Effector memory CD8-positive, alpha-beta T cell (primary cell): ENCODE data around the gene RAMAC.
"Not testable (repeated sequence)": the region's sequence is repeated elsewhere in the genome, so short reads cannot be mapped to it uniquely, and the experiment has no call there.

Source experiments
- ATAC-seq: fragments of 150-1000 bp; cut with Tn5 transposase; replicated peaks from 2 replicates; pipeline ENCODE4 v1.10.0; 2021; ENCODE audit warnings: mild to moderate bottlenecking, moderate library complexity
- DNase-seq, 3 experiments: peaks; one replicate each; pipeline ENCODE4 v3.0.0; 2021
- H3K27ac Mint-ChIP-seq, 2 donors: one replicate each; pipeline ENCODE4 v1.8.0; 2022; ENCODE audit warnings: mild to moderate bottlenecking in 2 of 2, mixed read lengths in 2 of 2, moderate library complexity in 2 of 2
- H3K27me3 Mint-ChIP-seq, 2 donors: one replicate each; pipeline ENCODE4 v1.8.0; 2022; ENCODE audit warnings: mixed read lengths in 2 of 2
- H3K36me3 Mint-ChIP-seq: one replicate; pipeline ENCODE4 v1.8.0; 2022; ENCODE audit warnings: mild to moderate bottlenecking, moderate library complexity, mixed read lengths; ENCODE audit not compliant: insufficient read depth
- H3K4me1 Mint-ChIP-seq, 2 donors: one replicate each; pipeline ENCODE4 v1.8.0; 2022; ENCODE audit warnings: low read depth in 2 of 2, mixed read lengths in 2 of 2
- H3K4me3 Mint-ChIP-seq, 2 donors: one replicate each; pipeline ENCODE4 v1.8.0; 2022; ENCODE audit warnings: mild to moderate bottlenecking in 2 of 2, mixed read lengths in 2 of 2, moderate library complexity in 2 of 2
- H3K9me3 Mint-ChIP-seq, 2 donors: one replicate each; pipeline ENCODE4 v1.8.0; 2022; ENCODE audit warnings: mixed read lengths in 2 of 2

Gene RAMAC

DNA sequence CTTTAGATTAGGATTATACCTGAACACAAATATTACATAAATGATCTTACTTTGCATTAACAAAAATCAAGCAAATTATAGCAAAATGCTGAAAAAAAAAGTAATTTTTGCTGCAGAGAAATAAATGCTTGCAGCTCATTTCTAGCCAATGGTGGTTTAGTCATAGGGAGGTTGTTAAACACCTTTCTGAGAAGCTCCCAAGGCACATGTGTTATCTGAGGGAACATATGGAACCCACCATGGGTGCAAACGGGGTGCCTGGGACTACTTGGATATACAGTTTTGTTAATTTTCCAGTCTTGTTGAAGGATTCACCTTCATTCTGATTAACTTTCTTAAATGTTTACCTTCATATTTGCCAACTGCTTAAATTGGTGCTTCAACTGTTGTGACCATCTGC, 8.9 kb upstream of the RAMAC start:
- no peaks in the 10 kb centered on the region for H3K36me3 Mint-ChIP-seq

DNA sequence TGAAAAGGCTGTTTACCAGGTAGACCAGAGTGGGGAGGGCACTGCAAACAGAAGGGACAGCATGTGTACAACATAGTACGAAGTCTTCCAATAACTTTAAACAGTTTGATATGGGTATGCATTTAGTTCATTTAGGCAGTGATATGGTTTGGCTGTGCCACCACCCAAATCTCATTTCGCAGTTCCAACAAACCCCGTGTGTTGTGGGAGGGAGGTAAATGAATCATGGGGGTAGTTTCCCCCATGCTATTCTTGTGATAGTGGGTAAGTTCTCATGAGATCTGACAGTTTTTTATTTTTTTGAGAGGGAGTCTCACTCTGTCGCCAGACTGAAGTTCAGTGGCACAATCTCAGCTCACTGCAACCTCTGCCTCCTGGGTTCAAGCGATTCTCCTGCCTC, 7.6 kb upstream of the RAMAC start:
- H3K4me1 Mint-ChIP-seq, result no peaks in the 10 kb centered on the region
- no peaks in the 10 kb centered on the region for H3K9me3 Mint-ChIP-seq
- ATAC-seq (no peak), DNase-seq (no peak)
- no peak overlapping the region for H3K27ac Mint-ChIP-seq
- H3K27me3 Mint-ChIP-seq, result no peaks in the 10 kb centered on the region
- no peaks in the 10 kb centered on the region for H3K36me3 Mint-ChIP-seq
- H3K4me3 Mint-ChIP-seq, result no peak overlapping the region

More for the DNA sequence above, 8.9 kb upstream of the RAMAC start:
- Mint-ChIP-seq H3K9me3 (no peaks in the 10 kb centered on the region), H3K27me3 (no peaks in the 10 kb centered on the region), H3K27ac (no peak overlapping the region), H3K4me3 (no peak overlapping the region), H3K4me1 (no peaks in the 10 kb centered on the region)
- ATAC-seq (no peak), DNase-seq (no peak)

DNA sequence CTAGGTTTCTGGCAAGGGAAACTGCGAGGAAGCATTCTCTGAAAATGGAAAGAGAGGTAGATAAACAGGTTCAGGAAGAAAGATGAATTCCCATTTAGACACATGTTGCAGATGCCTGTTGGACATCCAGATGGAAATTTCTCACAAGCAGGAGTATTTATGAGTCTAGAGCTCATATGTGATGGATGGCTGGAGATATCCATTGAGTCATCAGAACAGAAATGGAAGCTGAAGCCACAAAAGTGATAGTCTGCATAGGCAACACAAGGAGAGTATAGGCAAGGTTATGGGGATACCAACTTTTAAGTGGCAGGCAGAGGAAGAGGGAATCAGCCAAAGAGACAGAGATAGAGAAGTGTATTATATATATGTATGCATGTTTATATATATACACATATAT, 6.3 kb upstream of the RAMAC start:
- Mint-ChIP-seq H3K4me1 (peaks cover 0 to under 1% of the 10 kb centered on the region in 2 donors), H3K4me3 (no peak overlapping the region), H3K36me3 (no peaks in the 10 kb centered on the region), H3K9me3 (no peaks in the 10 kb centered on the region), H3K27ac (no peak overlapping the region), H3K27me3 (no peaks in the 10 kb centered on the region)
- ATAC-seq (no peak), DNase-seq (no peak)

DNA sequence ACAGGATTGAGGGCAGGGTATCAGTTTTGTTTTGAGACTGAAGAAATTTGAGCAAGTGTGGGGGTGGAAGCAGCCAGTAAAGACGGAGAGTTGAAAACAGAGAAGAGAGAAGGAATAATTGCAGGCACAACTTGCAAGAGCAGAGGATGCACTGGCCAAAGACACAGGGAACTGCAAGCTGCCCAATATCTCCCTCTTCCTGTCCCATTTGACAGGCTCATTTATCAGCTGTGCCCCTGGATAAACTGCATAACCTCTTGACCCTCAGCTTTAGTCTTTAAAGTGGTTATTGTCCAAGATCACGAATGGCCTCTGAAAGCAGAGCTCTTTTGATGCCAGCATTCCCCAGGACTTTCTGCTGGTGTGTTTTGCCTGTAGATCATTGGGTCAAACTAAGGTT, 5.0 kb upstream of the RAMAC start:
- Mint-ChIP-seq H3K27ac (no peak overlapping the region), H3K9me3 (no peaks in the 10 kb centered on the region), H3K27me3 (no peaks in the 10 kb centered on the region), H3K4me1 (peaks cover 11 to 13% of the 10 kb centered on the region in 2 donors), H3K4me3 (no peak overlapping the region), H3K36me3 (peaks cover 5% of the 10 kb centered on the region)
- DNase-seq (no peak), ATAC-seq (no peak)

DNA sequence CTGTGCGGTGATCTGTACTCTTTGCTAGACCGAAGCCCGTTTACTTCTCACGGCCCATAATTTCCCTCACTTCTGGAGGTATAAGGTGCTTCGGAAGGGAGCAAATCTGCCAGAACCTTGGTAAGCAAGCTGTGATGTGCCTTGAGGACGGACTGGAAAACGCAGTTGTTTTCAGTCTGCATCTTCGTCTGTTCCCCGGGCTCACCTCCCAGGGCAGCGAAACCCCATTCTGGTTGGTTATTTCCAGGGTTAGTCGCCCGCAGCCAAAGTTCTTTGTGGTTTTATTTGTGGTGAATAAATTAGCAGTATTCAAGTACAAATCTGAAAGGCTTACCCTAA, 401 bp downstream of the RAMAC start:
- Mint-ChIP-seq H3K27ac (peak overlapping the region; percentile 80 to 99), H3K27me3 (no peaks in the 10 kb centered on the region)
- peak; percentile 48 for ATAC-seq

DNA sequence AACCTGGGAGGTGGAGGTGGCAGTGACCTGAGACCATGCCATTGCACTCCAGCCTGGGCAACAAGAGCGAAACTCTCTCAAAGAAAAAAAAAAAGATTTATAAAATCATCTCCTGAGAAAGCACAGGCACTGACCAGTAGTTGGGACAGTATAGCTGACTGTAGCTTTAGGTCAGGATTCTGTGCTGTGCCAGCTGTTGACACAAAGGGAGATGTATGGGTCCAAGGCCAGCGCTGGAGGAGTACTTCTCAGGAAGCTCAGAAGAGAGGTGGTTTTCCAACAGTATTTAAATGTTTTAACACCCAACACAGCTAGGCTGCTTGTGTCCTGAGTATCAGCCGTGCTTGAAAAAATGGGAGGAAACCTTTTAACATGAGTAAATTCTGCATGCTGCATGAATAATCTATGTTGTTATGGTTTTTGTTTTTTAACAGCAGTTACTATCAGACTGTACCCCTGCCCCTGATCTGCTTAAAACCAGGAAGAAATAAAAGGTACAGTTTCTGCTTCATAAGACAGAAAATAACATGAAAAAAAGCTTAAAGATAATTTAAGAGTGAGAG, 6.5 kb downstream of the RAMAC start:
- no peak for DNase-seq

More for the DNA sequence above, 401 bp downstream of the RAMAC start:
- Mint-ChIP-seq H3K9me3 (no peaks in the 10 kb centered on the region), H3K4me1 (peaks cover 17 to 23% of the 10 kb centered on the region in 2 donors), H3K36me3 (peaks cover 49% of the 10 kb centered on the region), H3K4me3 (peak overlapping the region; percentile 98)
- DNase-seq, result peak in 1 of 3 experiments; percentile 17

DNA sequence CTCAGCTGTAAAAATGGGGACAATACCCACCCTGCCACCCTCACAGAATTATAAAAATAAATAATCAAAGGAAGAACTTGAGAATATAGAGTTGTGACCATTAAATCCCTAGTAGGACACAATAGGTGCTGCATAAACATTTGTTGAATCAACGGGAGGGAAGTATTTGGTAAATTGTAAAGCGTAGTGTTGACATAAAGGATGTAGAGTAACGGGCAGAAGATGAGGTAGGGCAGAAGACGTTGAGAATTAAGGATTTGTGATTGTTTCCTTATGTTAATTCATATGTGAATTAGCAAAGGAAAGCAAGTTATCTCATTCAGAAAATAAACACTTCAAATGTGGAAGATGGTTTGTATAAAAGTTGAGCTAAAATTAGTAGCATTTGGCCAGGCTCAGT, 7.1 kb downstream of the RAMAC start:
- no peaks in the 10 kb centered on the region for H3K27me3 Mint-ChIP-seq
- no peak for DNase-seq
- H3K36me3 Mint-ChIP-seq, result peaks cover 35% of the 10 kb centered on the region
- no peaks in the 10 kb centered on the region for H3K9me3 Mint-ChIP-seq
- no peak for ATAC-seq
- H3K4me1 Mint-ChIP-seq, result peaks cover 0 to 4% of the 10 kb centered on the region in 2 donors
- H3K27ac Mint-ChIP-seq, result no peak overlapping the region
- H3K4me3 Mint-ChIP-seq, result no peak overlapping the region

More for the DNA sequence above, 6.5 kb downstream of the RAMAC start:
- peaks cover under 1 to 5% of the 10 kb centered on the region in 2 donors for H3K4me1 Mint-ChIP-seq
- no peak overlapping the region for H3K27ac Mint-ChIP-seq
- no peak overlapping the region for H3K4me3 Mint-ChIP-seq
- no peak for ATAC-seq
- peaks cover 41% of the 10 kb centered on the region for H3K36me3 Mint-ChIP-seq
- no peaks in the 10 kb centered on the region for H3K27me3 Mint-ChIP-seq
- H3K9me3 Mint-ChIP-seq, result no peaks in the 10 kb centered on the region

DNA sequence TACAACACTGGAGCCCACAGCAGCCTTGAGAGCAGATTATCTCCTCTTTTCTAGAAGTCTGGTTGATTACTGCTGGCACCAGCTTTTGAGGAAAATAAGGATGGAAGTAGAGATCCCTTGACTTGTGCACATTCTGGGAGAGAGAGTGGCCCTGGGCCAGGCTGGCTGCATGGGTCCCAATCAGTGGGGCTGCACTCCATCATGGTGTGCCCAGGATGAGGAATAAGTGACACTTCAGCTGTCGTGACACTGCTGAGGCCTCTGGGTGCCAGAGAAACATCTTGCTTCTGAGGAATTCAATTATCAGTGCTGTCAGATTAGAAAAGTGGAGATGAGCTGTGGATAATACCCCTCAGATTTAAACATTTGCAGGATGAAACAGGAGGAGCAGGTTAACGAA, 9.1 kb downstream of the RAMAC start:
- Mint-ChIP-seq H3K36me3 (peaks cover 16% of the 10 kb centered on the region), H3K27ac (peak overlapping the region in 1 of 2 donors; percentile 65), H3K27me3 (no peaks in the 10 kb centered on the region), H3K4me1 (peaks cover 3 to 4% of the 10 kb centered on the region in 2 donors), H3K4me3 (no peak overlapping the region), H3K9me3 (no peaks in the 10 kb centered on the region)
- ATAC-seq (no peak), DNase-seq (no peak)

DNA sequence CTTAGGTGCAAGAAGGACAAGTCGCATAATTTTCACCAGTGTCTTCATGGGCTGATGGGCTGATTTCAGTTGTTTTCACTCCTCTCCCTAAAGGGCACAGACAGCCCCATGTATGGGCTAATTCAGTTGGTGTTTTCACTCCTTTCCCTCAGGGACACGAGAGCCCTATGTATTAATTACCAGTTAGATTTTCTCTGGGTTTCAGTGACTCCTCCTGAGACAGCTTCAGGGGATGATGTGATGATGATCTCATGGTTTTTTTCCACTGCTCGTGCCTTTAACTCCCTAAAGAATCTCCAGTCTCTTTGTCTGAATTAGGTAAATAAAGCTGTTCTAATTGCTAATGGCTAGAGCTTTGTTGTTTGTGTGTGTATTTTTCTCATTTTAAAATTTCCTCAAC, 9.9 kb downstream of the RAMAC start:
- peaks cover 6 to 8% of the 10 kb centered on the region in 2 donors for H3K4me1 Mint-ChIP-seq
- H3K4me3 Mint-ChIP-seq, result no peak overlapping the region
- H3K27me3 Mint-ChIP-seq, result no peaks in the 10 kb centered on the region
- no peaks in the 10 kb centered on the region for H3K9me3 Mint-ChIP-seq
- no peak for ATAC-seq
- no peak for DNase-seq
- H3K27ac Mint-ChIP-seq, result no peak overlapping the region
- peaks cover 11% of the 10 kb centered on the region for H3K36me3 Mint-ChIP-seq

DNA sequence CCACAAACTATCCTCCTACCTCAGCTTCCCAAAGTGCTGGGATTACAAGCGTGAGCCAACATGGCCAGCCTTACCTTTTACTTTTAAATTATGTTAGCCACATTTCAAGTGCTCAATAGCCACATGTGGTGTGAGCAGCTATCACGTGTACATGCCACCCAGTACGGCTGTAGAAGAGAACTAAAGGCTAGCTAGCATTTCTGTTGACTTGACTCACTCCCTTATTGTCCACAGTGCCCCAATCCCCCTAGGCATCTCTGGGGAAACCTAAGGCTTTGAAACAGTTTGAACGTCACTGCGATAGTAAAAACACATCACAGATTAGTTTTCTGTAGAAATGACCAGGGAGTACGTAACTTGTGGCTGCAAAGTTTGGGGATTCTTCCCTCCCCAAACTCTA, 13.4 kb downstream of the RAMAC start:
- Mint-ChIP-seq H3K36me3 (peaks cover 7% of the 10 kb centered on the region), H3K9me3 (no peaks in the 10 kb centered on the region), H3K4me3 (no peak overlapping the region), H3K4me1 (peaks cover 6 to 8% of the 10 kb centered on the region in 2 donors), H3K27ac (peak overlapping the region in 1 of 2 donors; percentile 91), H3K27me3 (no peaks in the 10 kb centered on the region)
- no peak for DNase-seq
- no peak for ATAC-seq

DNA sequence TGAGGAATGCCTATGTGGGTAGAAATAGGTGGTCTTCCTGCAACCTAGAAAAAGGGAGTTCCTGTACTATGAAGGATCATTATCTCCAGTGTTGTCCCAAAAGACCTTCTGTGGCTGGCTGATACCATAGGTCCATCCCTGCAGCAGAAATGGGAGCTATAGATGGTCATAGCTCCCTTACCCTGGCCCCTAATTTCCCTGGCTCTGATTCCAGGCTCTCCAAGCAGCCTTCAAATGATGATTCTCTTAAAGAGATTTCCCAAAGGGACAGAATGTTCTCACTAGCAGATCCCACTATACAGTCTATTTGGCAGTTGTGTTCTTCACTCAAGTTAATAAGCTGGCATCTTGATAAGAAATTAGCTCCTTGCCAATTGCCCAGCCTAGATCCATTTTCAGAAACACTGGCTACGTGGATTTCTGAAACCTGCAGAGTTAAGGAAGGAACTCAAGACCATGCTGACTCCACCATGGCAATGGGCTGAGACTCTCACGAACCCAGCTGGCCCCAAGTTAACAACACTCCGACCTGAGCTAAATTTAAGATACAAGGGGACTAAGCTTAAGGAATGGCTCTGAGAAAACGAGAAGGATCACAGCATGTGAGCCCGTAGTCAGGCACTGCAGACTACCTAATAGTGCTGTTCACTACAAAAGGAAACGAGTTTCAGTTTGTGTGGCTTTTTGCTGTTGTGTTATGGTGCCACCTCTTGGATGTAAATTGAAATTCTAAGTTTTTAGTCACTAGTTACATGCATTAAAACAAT, 14.1 kb downstream of the RAMAC start:
- peaks cover 10% of the 10 kb centered on the region for H3K36me3 Mint-ChIP-seq
- peaks cover 6 to 8% of the 10 kb centered on the region in 2 donors for H3K4me1 Mint-ChIP-seq
- no peaks in the 10 kb centered on the region for H3K27me3 Mint-ChIP-seq
- peak overlapping the region; percentile 65 to 73 for H3K4me3 Mint-ChIP-seq
- peak overlapping the region; percentile 91 for H3K27ac Mint-ChIP-seq
- DNase-seq, result peak; percentile 8 to 35 (median 22)
- no peaks in the 10 kb centered on the region for H3K9me3 Mint-ChIP-seq
- peak; percentile 84 for ATAC-seq

DNA sequence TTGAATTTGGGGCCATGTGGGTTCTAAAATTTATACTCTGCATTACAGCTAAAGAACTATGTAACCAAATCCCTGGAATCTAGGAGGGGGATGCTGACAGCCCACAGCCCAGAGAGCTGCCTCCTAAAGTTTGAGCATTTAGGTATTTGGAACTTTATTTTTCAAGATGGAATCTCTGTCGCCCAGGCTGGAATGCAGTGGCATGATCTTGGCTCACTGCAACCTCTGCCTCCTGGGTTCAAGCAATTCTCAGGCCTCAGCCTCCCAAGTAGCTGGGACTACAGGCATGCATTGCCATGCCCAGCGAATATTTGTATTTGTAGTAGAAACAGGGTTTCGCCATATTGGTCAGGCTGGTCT, 14.6 kb downstream of the RAMAC start:
- not testable (repeated sequence) for H3K4me1 Mint-ChIP-seq, H3K27me3 Mint-ChIP-seq, DNase-seq, H3K9me3 Mint-ChIP-seq, ATAC-seq
- Mint-ChIP-seq H3K4me3 (peak overlapping the region; percentile 65 to 73), H3K36me3 (peaks cover 16% of the 10 kb centered on the region), H3K27ac (peak overlapping the region; percentile 91)

DNA sequence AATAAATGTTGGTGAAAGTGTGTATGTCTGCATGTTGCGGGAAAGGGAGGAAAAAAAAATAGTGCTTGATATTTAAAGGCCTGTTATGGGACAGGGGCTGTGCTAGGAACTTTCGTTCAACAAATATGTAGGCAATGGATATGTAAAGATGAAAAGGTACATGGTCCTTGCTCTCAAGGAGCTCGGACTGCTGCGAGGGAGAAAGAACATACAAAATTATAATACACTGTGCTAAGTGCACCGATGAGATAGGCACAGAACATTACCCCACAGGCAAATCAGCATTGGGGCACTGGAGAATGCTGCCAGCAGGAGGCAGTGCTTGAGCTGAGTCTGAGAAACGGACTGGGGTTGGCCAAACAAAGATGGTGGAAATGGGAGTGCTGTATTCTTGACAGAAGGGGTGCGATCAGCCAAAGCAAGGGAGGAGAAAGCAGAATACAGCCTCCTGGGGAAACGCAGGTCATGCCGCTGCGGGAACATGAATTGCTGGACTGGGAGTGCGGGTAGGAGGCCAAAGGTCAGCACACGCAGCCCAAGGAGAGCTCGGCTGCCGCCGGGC, 24.8 kb downstream of the RAMAC start:
- Mint-ChIP-seq H3K36me3 (peaks cover 41% of the 10 kb centered on the region), H3K4me1 (peaks cover 36 to 47% of the 10 kb centered on the region in 2 donors), H3K4me3 (peak overlapping the region; percentile 87 to 98), H3K27me3 (no peaks in the 10 kb centered on the region), H3K27ac (peak overlapping the region; percentile 82 to 87), H3K9me3 (no peaks in the 10 kb centered on the region)
- peak; percentile 56 for ATAC-seq
- DNase-seq, result peak; percentile 61 to 67 (median 65)
